H1 (cell line): Measurements from ENCODE around the gene MRPL34. TPM values are rescaled to one million over a fixed set of nuclear protein-coding genes. Genes with fewer than 3 reads are reported as not detected.

Experiments used
- CTBP2 ChIP-seq: IDR thresholded peaks from 2 replicates; pipeline ENCODE4 v1.7.0; 2011; ENCODE audit warnings: borderline replicate concordance, mild to moderate bottlenecking, moderate library complexity, mixed read lengths, low read length; ENCODE audit not compliant: insufficient read depth, insufficient read length
- NANOG ChIP-seq: IDR thresholded peaks from 2 replicates; pipeline ENCODE4 v1.6.1; 2011; ENCODE audit warnings: low read length, low read depth, mild to moderate bottlenecking, inconsistent platforms; ENCODE audit not compliant: insufficient read depth, poor library complexity, severe bottlenecking
- RNF2 ChIP-seq: fragments of 200-900, 300-1000 bp; sonication (generic); IDR thresholded peaks from 2 replicates; pipeline ENCODE4 v1.7.1; 2016; ENCODE audit warnings: borderline replicate concordance, low read depth, mild to moderate bottlenecking, antibody characterized with exemption, low read length; ENCODE audit not compliant: poor library complexity, severe bottlenecking; ENCODE audit errors: missing control alignments
- polyA plus RNA-seq, 7 experiments: library from polyadenylated mRNA; depleted of rRNA in 3 of 7; stranded (reverse) in 5 of 7; unstranded in 2 of 7; fragments of >200 nt in 5 of 7; fragments of 200-250 nt in 2 of 7; gene quantifications; 1 replicate in 5 of 7; 2 replicates in 1 of 7; 4 replicates in 1 of 7; pipeline versions ENCODE4 v1.2.1 to v1.2.3, GENCODE V29; 2011 to 2013; ENCODE audit warnings: missing spikeins in 2 of 7, mixed read lengths in 2 of 7
- total RNA-seq: library from RNA; stranded (reverse); fragmentation: NEBNext Ultra II Directional; extraction: Animal tissue kit (Norgen Biotek cat#: 25700); gene quantifications from 2 replicates; pipeline ENCODE4 v1.2.1, GENCODE V29; 2021

Gene MRPL34
- total and polyA plus RNA-seq, 2 of the 8 experiments (the other 6 are each of a cell fraction or from before 2014, with no cell fraction given): 91.9 to 99.6 TPM

- TF ChIP-seq CTBP2 (no peak), RNF2 (no peak), NANOG (no peak)
Observed at GRCh38 chr19:17266026-17266425, 39.6 kb upstream of the MRPL34 start (continued).
